CD4-positive, alpha-beta T cell (primary cell): ENCODE results near the gene NCAPG2. TPM values are rescaled to one million over a fixed set of nuclear protein-coding genes. Genes with fewer than 3 reads are reported as not detected.

ENCODE experiments used
- ATAC-seq: fragments of 200-7000 bp; cut with Tn5 transposase; one replicate; pipeline ENCODE4 v1.10.0; 2022; ENCODE audit warnings: mild to moderate bottlenecking; ENCODE audit not compliant: poor library complexity
- CTCF ChIA-PET: fragments of 350-600 bp; sonication (Branson Sonifier 250); formaldehyde crosslinking; loops from one replicate; lab custom pipeline; 2021; ENCODE audit warnings: antibody characterized with exemption, inconsistent platforms; lab: Charles Lee
- POLR2A ChIA-PET: fragments of 350-600 bp; sonication (Branson Sonifier 250); formaldehyde crosslinking; loops from one replicate; lab custom pipeline; 2021; ENCODE audit warnings: antibody characterized with exemption, inconsistent platforms; lab: Charles Lee
- DNase-seq, 14 experiments: peaks; one replicate each; pipeline ENCODE4 v3.0.0-alpha.2; 2013 to 2020; ENCODE audit warnings: mixed read lengths in 2 of 14
- H3K27ac ChIP-seq, 2 donors: one replicate each; pipeline versions ENCODE4 v1.5.1 to v1.7.0; 2013; ENCODE audit warnings: low read length in 2 of 2, low read depth in 1 of 2, mild to moderate bottlenecking in 1 of 2
- H3K27me3 ChIP-seq, 2 experiments: 1 replicate in 1 of 2; 2 replicates in 1 of 2; pipeline versions ENCODE4 v1.6.1 to v1.7.0; 2013; ENCODE audit warnings: low read length in 2 of 2, control low read depth in 1 of 2, mild to moderate bottlenecking in 1 of 2, moderate library complexity in 1 of 2; ENCODE audit not compliant: insufficient read depth in 2 of 2, control insufficient read depth in 1 of 2
- H3K36me3 ChIP-seq: one replicate; pipeline ENCODE4 v1.6.1; 2013; ENCODE audit warnings: low read length, control low read depth; ENCODE audit not compliant: insufficient read depth
- H3K4me1 ChIP-seq: one replicate; pipeline ENCODE4 v1.6.1; 2013; ENCODE audit warnings: low read length, control low read depth; ENCODE audit not compliant: insufficient read depth
- H3K4me3 ChIP-seq: one replicate; pipeline ENCODE4 v1.5.1; 2013; ENCODE audit warnings: mild to moderate bottlenecking, low read length, moderate library complexity
- H3K9me3 ChIP-seq, 2 experiments: 1 replicate in 1 of 2; 2 replicates in 1 of 2; pipeline versions ENCODE4 v1.6.1 to v1.7.0; 2013; ENCODE audit warnings: low read length in 2 of 2, mild to moderate bottlenecking in 2 of 2, control low read depth in 1 of 2, moderate library complexity in 1 of 2; ENCODE audit not compliant: control insufficient read depth in 1 of 2, insufficient read depth in 1 of 2
- H3K27ac Mint-ChIP-seq: one replicate; pipeline ENCODE4 v1.8.0; 2020; ENCODE audit warnings: mixed read lengths
- H3K27me3 Mint-ChIP-seq: one replicate; pipeline ENCODE4 v1.8.0; 2021; ENCODE audit warnings: mixed read lengths
- H3K36me3 Mint-ChIP-seq: one replicate; pipeline ENCODE4 v1.8.0; 2021; ENCODE audit warnings: low read depth, mixed read lengths
- H3K4me1 Mint-ChIP-seq: one replicate; pipeline ENCODE4 v1.8.0; 2021; ENCODE audit warnings: low read depth, mixed read lengths
- H3K4me3 Mint-ChIP-seq: one replicate; pipeline ENCODE4 v1.8.0; 2020; ENCODE audit warnings: mild to moderate bottlenecking, mixed read lengths
- H3K9me3 Mint-ChIP-seq: one replicate; pipeline ENCODE4 v1.8.0; 2020; ENCODE audit warnings: mixed read lengths
- intact Hi-C, 2 experiments: fragments of 100-400 bp; cut with DNase I in 1 of 2; cut with micrococcal nuclease in 1 of 2; formaldehyde crosslinking; loops; one replicate each; pipeline versions ENCODE4 v1.15.1 to v1.9.0; 2023 to 2025; cut with DNase I, micrococcal nuclease
- total RNA-seq, 174 experiments: library from RNA in 2 of 174; stranded (reverse) in 2 of 174; gene quantifications; one replicate each; pipeline ENCODE4 v1.2.3 and lab custom pipeline; 2021 to 2026
- TF ChIP-seq, protein P1 (sequence below): fragments of 200-600 bp; IDR thresholded peaks from one replicate; pipeline ENCODE4 v1.8.0; 2022; ENCODE audit warnings: antibody characterized with exemption, mild to moderate bottlenecking

The NCAPG2 gene
- total RNA-seq, 2 experiments from 2014 or later: 9.9 to 11.8 TPM

DNA sequence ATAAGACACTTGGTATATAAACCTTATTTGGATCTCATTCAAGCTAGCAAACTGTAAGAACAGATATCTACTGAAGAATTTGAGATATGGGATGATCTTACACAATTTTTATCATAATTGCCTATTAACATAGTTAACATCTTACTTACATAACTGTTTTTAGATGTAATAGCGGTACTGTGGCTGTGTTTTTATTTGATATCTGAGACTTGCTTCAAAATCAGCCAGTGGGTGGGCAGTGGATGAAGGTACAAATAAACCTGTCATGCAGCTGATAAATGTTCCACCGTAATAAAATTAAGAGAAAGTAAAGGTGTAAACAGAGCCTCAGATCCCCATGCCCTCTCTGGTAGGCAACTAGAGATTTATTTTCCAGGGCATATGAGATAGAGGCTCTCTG, 88.6 kb downstream of the NCAPG2 start:
- intact Hi-C loops: no loop called here
- CTCF ChIA-PET: no interaction called here
- POLR2A ChIA-PET: no interaction called here

GRCh38 chr7:158614700-158615099, 89.9 kb downstream of the NCAPG2 start:
- ATAC-seq (no peak), DNase-seq (no peak)
- no peaks in the 10 kb centered on the region for H3K36me3 ChIP-seq
- ChIA-PET CTCF (interaction anchor here (0.9 kb wide), 1 partner anchor 362 kb away, joined by 3 read pairs; no protein-coding TSS in a partner anchor), POLR2A (no interaction called here)
- TF ChIP-seq, protein P1, sequence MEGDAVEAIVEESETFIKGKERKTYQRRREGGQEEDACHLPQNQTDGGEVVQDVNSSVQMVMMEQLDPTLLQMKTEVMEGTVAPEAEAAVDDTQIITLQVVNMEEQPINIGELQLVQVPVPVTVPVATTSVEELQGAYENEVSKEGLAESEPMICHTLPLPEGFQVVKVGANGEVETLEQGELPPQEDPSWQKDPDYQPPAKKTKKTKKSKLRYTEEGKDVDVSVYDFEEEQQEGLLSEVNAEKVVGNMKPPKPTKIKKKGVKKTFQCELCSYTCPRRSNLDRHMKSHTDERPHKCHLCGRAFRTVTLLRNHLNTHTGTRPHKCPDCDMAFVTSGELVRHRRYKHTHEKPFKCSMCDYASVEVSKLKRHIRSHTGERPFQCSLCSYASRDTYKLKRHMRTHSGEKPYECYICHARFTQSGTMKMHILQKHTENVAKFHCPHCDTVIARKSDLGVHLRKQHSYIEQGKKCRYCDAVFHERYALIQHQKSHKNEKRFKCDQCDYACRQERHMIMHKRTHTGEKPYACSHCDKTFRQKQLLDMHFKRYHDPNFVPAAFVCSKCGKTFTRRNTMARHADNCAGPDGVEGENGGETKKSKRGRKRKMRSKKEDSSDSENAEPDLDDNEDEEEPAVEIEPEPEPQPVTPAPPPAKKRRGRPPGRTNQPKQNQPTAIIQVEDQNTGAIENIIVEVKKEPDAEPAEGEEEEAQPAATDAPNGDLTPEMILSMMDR: no peak
- no peak overlapping the region for H3K27ac Mint-ChIP-seq
- no peak overlapping the region for H3K4me3 ChIP-seq
- H3K4me1 ChIP-seq: no peaks in the 10 kb centered on the region
- no peaks in the 10 kb centered on the region for H3K36me3 Mint-ChIP-seq
- H3K27me3 Mint-ChIP-seq: no peaks in the 10 kb centered on the region
- H3K4me1 Mint-ChIP-seq: no peaks in the 10 kb centered on the region
- H3K4me3 Mint-ChIP-seq: no peak overlapping the region
- no peaks in the 10 kb centered on the region for H3K27me3 ChIP-seq
- H3K9me3 Mint-ChIP-seq: no peaks in the 10 kb centered on the region
- no peak overlapping the region for H3K27ac ChIP-seq
- H3K9me3 ChIP-seq: no peaks in the 10 kb centered on the region
- intact Hi-C loops: no loop called here

More for the DNA sequence above, 88.6 kb downstream of the NCAPG2 start:
- no peak overlapping the region for H3K27ac Mint-ChIP-seq
- Histone ChIP-seq H3K4me1 (no peaks in the 10 kb centered on the region), H3K36me3 (no peaks in the 10 kb centered on the region), H3K4me3 (no peak overlapping the region), H3K9me3 (no peaks in the 10 kb centered on the region), H3K27me3 (no peaks in the 10 kb centered on the region), H3K27ac (no peak overlapping the region)
- no peaks in the 10 kb centered on the region for H3K36me3 Mint-ChIP-seq
- no peaks in the 10 kb centered on the region for H3K27me3 Mint-ChIP-seq
- no peak overlapping the region for H3K4me3 Mint-ChIP-seq
- no peaks in the 10 kb centered on the region for H3K4me1 Mint-ChIP-seq
- no peaks in the 10 kb centered on the region for H3K9me3 Mint-ChIP-seq
- TF ChIP-seq, protein P1: no peak
- no peak for DNase-seq
- ATAC-seq: no peak

GRCh38 chr7:158613481-158613880, 91.1 kb downstream of the NCAPG2 start:
- Histone ChIP-seq H3K9me3 (no peaks in the 10 kb centered on the region), H3K36me3 (no peaks in the 10 kb centered on the region), H3K4me1 (no peaks in the 10 kb centered on the region), H3K27ac (no peak overlapping the region), H3K27me3 (no peaks in the 10 kb centered on the region), H3K4me3 (no peak overlapping the region)
- Mint-ChIP-seq H3K4me3 (no peak overlapping the region), H3K27me3 (no peaks in the 10 kb centered on the region), H3K36me3 (no peaks in the 10 kb centered on the region), H3K9me3 (no peaks in the 10 kb centered on the region), H3K4me1 (no peaks in the 10 kb centered on the region), H3K27ac (no peak overlapping the region)
- no peak for ATAC-seq
- TF ChIP-seq, protein P1: no peak
- no peak for DNase-seq
- intact Hi-C loops: no loop called here
- ChIA-PET POLR2A (no interaction called here), CTCF (no interaction called here)
